WERI-Rb-1 (cell line): Measurements from ENCODE around the gene LIX1L.

Source experiments
- DNase-seq: peaks from one replicate; pipeline ENCODE4 v3.0.0-alpha.2; 2020
- H3K27ac ChIP-seq: fragments of 250-450 bp; sonication (Bioruptor Pico); 2 replicates; pipeline ENCODE4 v1.5.1; 2020; ENCODE audit warnings: mild to moderate bottlenecking, moderate library complexity
- H3K27me3 ChIP-seq: fragments of 250-450 bp; sonication (Bioruptor Pico); 2 replicates; pipeline ENCODE4 v1.5.1; 2021; ENCODE audit warnings: mild to moderate bottlenecking, low read depth, moderate library complexity; ENCODE audit not compliant: insufficient read depth, severe bottlenecking
- H3K36me3 ChIP-seq: fragments of 250-450 bp; sonication (Bioruptor Pico); 2 replicates; pipeline ENCODE4 v1.5.1; 2020; ENCODE audit warnings: mild to moderate bottlenecking, moderate library complexity
- H3K4me3 ChIP-seq: 2 replicates; pipeline ENCODE4 v1.5.1; 2011; ENCODE audit warnings: low read depth, mild to moderate bottlenecking, control low read depth, low read length
- H3K9me3 ChIP-seq: fragments of 250-450 bp; sonication (Bioruptor Pico); 2 replicates; pipeline ENCODE4 v1.5.1; 2021; ENCODE audit warnings: mild to moderate bottlenecking, moderate library complexity; ENCODE audit not compliant: severe bottlenecking
- TF ChIP-seq, protein P1 (sequence below): IDR thresholded peaks from 2 replicates; pipeline ENCODE4 v1.5.1; 2011; ENCODE audit warnings: low read depth, mild to moderate bottlenecking, control low read depth, inconsistent platforms, low read length

LIX1L gene

DNA sequence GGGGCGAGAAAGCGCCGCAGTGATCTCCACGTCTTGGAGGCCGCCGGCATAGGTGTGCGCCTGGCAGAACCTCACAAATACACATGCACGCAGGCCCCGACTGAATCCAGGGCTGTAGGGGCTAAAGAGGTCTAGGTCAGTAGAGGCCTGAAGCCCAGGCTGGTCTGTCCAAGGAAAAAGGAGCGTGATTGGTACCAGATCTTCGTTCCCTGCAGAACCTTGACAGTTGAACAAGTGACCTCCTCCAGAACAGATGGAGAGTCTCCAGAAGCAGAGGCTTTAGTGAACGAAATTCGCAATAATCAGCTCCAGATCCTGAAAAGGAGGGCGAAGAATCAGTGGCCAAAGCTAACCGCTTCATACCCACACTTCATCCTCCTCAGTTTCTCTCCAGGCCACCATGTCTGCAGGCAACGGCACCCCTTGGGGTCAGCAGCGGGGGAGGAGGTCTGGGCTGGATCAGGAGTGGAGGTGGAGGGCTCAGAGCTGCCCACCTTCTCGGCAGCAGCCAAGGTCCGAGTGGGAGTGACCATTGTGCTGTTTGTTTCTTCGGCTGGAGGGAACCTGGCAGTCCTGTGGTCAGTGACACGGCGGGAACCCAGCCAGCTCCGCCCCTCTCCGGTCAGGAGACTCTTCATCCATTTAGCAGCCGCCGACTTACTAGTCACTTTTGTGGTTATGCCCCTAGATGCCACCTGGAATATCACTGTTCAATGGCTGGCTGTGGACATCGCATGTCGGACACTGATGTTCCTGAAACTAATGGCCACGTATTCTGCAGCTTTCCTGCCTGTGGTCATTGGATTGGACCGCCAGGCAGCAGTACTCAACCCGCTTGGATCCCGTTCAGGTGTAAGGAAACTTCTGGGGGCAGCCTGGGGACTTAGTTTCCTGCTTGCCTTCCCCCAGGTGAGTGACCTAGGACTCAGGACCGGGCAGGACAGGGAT lies 38.6 kb downstream of the LIX1L start:
- TF ChIP-seq, protein P1, sequence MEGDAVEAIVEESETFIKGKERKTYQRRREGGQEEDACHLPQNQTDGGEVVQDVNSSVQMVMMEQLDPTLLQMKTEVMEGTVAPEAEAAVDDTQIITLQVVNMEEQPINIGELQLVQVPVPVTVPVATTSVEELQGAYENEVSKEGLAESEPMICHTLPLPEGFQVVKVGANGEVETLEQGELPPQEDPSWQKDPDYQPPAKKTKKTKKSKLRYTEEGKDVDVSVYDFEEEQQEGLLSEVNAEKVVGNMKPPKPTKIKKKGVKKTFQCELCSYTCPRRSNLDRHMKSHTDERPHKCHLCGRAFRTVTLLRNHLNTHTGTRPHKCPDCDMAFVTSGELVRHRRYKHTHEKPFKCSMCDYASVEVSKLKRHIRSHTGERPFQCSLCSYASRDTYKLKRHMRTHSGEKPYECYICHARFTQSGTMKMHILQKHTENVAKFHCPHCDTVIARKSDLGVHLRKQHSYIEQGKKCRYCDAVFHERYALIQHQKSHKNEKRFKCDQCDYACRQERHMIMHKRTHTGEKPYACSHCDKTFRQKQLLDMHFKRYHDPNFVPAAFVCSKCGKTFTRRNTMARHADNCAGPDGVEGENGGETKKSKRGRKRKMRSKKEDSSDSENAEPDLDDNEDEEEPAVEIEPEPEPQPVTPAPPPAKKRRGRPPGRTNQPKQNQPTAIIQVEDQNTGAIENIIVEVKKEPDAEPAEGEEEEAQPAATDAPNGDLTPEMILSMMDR = no peak
- Histone ChIP-seq H3K27me3 (no peaks in the 10 kb centered on the region), H3K36me3 (peaks cover 51% of the 10 kb centered on the region), H3K4me3 (peak overlapping the region; percentile 65), H3K9me3 (no peaks in the 10 kb centered on the region), H3K27ac (peak overlapping the region; percentile 88)
- DNase-seq = peak; percentile 83

DNA sequence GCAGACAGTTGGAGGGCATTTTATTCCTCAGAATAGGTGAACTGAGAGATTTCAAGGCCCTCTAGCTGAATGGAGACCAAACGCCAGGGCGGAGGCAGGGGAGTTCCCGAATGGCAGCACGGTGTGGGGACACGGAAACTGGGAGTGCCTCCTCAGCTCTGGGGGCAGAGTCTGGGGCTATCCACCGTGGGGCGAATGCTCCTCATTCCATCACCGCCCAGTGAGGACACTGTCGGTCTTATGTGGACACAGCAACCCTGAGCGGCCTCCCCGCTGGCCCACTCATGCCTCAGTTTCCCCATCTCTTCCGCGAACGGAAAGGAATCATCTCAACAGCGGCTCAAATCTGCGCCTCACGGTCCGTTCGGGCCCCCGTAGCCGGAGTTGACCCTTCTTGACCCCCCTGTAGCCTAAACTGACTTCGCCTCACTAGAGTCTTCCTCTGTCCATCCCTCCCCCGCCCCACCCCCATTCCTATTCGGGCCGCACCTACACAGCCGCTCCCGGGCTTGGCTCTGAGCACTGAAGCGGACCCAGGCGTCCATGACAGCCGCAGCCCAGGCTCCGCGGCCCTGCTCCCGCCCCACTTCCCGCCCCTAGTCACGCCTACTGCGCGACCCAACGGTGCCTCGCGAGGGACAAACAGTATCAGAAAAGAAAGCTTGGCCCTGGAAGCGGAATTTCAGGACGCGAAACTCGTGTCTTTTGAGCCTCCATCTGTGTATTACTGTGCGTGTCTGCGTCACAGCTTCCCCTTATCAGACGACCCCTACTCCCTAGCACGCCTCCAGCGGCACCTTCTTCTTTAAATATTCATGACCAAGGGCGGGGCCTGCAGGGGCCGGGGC lies 39.4 kb downstream of the LIX1L start, which contains the start of gene PEX11B:
PEX11B (minus strand) TSS at position 574 of the 848 bp plus-strand sequence; CDS start at position 545, 29 bp downstream.
- Histone ChIP-seq H3K36me3 (peaks cover 54% of the 10 kb centered on the region), H3K4me3 (peak within 1 kb of the TSS; percentile 65), H3K27ac (peak within 1 kb of the TSS; percentile 88), H3K9me3 (no peaks in the 10 kb centered on the region), H3K27me3 (no peaks in the 10 kb centered on the region)
- DNase-seq = peak; percentile 97
- TF ChIP-seq, protein P1 = 0 out of 2 replicates have a peak, but pooled peaks have one; percentile 4

DNA sequence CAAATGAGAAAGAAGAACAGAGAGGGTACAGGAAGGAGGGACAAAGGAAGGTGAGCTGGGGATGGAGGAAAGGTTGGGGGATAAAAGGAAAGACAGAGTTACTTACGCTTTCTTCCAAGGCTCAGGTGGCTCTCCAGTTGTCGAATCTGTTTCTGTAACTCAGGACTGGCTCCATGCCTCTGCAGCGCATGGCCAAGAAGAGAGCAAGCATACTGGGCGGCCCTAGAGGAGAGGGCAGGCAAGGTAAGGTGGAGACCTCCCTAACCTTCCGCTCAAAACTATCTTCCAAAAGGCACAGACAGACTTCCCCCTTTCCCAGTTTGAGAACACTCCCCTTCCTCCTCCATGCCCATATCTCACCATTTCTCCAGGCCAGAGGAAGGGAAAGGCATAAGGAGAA lies 40.2 kb downstream of the LIX1L start:
- Histone ChIP-seq H3K27me3 (no peaks in the 10 kb centered on the region), H3K9me3 (no peaks in the 10 kb centered on the region), H3K27ac (no peak overlapping the region), H3K4me3 (peak overlapping the region; percentile 65), H3K36me3 (peaks cover 48% of the 10 kb centered on the region)
- DNase-seq = no peak
- TF ChIP-seq, protein P1 = no peak

- H3K4me3 ChIP-seq = no peak overlapping the region
- H3K9me3 ChIP-seq = no peaks in the 10 kb centered on the region
Measured at GRCh38 chr1:145916745-145917144, 41.1 kb downstream of the LIX1L start.

GRCh38 chr1:145912128-145912641 lies 45.6 kb downstream of the LIX1L start:
- TF ChIP-seq, protein P1 = no peak
- Histone ChIP-seq H3K27ac (no peak overlapping the region), H3K4me3 (no peak overlapping the region), H3K9me3 (no peaks in the 10 kb centered on the region), H3K36me3 (peaks cover 58% of the 10 kb centered on the region), H3K27me3 (no peaks in the 10 kb centered on the region)
- no peak for DNase-seq

More at GRCh38 chr1:145916745-145917144, 41.1 kb downstream of the LIX1L start:
- Histone ChIP-seq H3K27me3 (no peaks in the 10 kb centered on the region), H3K27ac (no peak overlapping the region), H3K36me3 (peaks cover 51% of the 10 kb centered on the region)
- TF ChIP-seq, protein P1 = no peak
- no peak for DNase-seq
